WTC11 (cell line): ENCODE measurements around the gene CCDC6. TPM values are rescaled to one million over a fixed set of nuclear protein-coding genes. Genes with fewer than 3 reads are reported as not detected.

ENCODE experiments used
- ATAC-seq: fragments of 200-7000 bp; cut with Tn5 transposase; 2 replicates; pipeline ENCODE4 v1.10.0; 2021; ENCODE audit warnings: mild to moderate bottlenecking, moderate library complexity
- CTCF ChIA-PET: fragments of 300-600 bp; sonication (Branson Sonifier 250); formaldehyde crosslinking; loops from one replicate; lab custom pipeline; 2021; ENCODE audit warnings: antibody characterized with exemption; lab: Charles Lee
- POLR2A ChIA-PET: fragments of 350-600 bp; sonication (Branson Sonifier 250); formaldehyde crosslinking; loops from one replicate; lab custom pipeline; 2021; ENCODE audit warnings: antibody characterized with exemption; lab: Charles Lee
- DNase-seq: peaks from one replicate; pipeline ENCODE4 v3.0.0; 2021; ENCODE audit warnings: low spot score
- H3K27ac Mint-ChIP-seq: 2 replicates; pipeline ENCODE4 v1.8.0; 2021; ENCODE audit warnings: mixed read lengths
- H3K27me3 Mint-ChIP-seq: 2 replicates; pipeline ENCODE4 v1.8.0; 2021; ENCODE audit warnings: low read depth, mild to moderate bottlenecking, moderate library complexity, mixed read lengths
- H3K36me3 Mint-ChIP-seq: 2 replicates; pipeline ENCODE4 v1.8.0; 2021; ENCODE audit warnings: mixed read lengths
- H3K4me1 Mint-ChIP-seq: 2 replicates; pipeline ENCODE4 v1.8.0; 2022; ENCODE audit warnings: mixed read lengths
- H3K4me3 Mint-ChIP-seq: 2 replicates; pipeline ENCODE4 v1.8.0; 2021; ENCODE audit warnings: mild to moderate bottlenecking, moderate library complexity, mixed read lengths
- H3K9me3 Mint-ChIP-seq: 2 replicates; pipeline ENCODE4 v1.8.0; 2021; ENCODE audit warnings: mixed read lengths
- ATF2 ChIP-seq: sonication (generic); formaldehyde crosslinking; IDR thresholded peaks from 2 replicates; pipeline ENCODE4 v1.8.1; 2022; ENCODE audit warnings: low read depth, missing genetic modification reagents, borderline replicate concordance
- ATF6 ChIP-seq: sonication (generic); formaldehyde crosslinking; IDR thresholded peaks from 2 replicates; pipeline ENCODE4 v1.8.1; 2023; ENCODE audit warnings: mild to moderate bottlenecking, missing genetic modification reagents
- ELF4 ChIP-seq: sonication (generic); formaldehyde crosslinking; IDR thresholded peaks from 2 replicates; pipeline ENCODE4 v1.8.1; 2022; ENCODE audit warnings: low read depth, mild to moderate bottlenecking, moderate library complexity, missing genetic modification reagents
- GRHL2 ChIP-seq: fragments of 250-450 bp; sonication (Bioruptor Pico); IDR thresholded peaks from 2 replicates; pipeline ENCODE4 v1.8.0; 2022; ENCODE audit warnings: mild to moderate bottlenecking, moderate library complexity; ENCODE audit not compliant: insufficient replicate concordance, severe bottlenecking
- HMGXB4 ChIP-seq: sonication (generic); formaldehyde crosslinking; IDR thresholded peaks from 2 replicates; pipeline ENCODE4 v1.8.1; 2023; ENCODE audit warnings: mild to moderate bottlenecking, moderate library complexity, missing genetic modification reagents
- IRF2 ChIP-seq: sonication (generic); formaldehyde crosslinking; IDR thresholded peaks from 2 replicates; pipeline ENCODE4 v1.8.0; 2022; ENCODE audit warnings: low read depth, missing genetic modification reagents, borderline replicate concordance
- JAZF1 ChIP-seq: fragments of 250-450 bp; sonication (Bioruptor Pico); IDR thresholded peaks from 2 replicates; pipeline ENCODE4 v1.9.0; 2021; ENCODE audit warnings: moderate library complexity, mild to moderate bottlenecking, inconsistent platforms
- PRDM15 ChIP-seq: sonication (generic); formaldehyde crosslinking; IDR thresholded peaks from 2 replicates; pipeline ENCODE4 v1.8.0; 2022; ENCODE audit warnings: missing genetic modification reagents
- PREB ChIP-seq: sonication (generic); formaldehyde crosslinking; IDR thresholded peaks from 2 replicates; pipeline ENCODE4 v1.8.1; 2022; ENCODE audit warnings: mild to moderate bottlenecking, missing genetic modification reagents, moderate library complexity, borderline replicate concordance
- STAT6 ChIP-seq: sonication (generic); formaldehyde crosslinking; conservative IDR thresholded peaks from 2 replicates; pipeline ENCODE4 v1.8.1; 2023; ENCODE audit warnings: mild to moderate bottlenecking, low read depth, missing genetic modification reagents, moderate library complexity
- ZNF317 ChIP-seq: sonication (generic); formaldehyde crosslinking; IDR thresholded peaks from 2 replicates; pipeline ENCODE4 v1.8.1; 2023; ENCODE audit warnings: low read depth, mild to moderate bottlenecking, moderate library complexity, missing genetic modification reagents, borderline replicate concordance
- ZNF532 ChIP-seq: fragments of 250-450 bp; sonication (Bioruptor Pico); IDR thresholded peaks from 2 replicates; pipeline ENCODE4 v1.9.0; 2021; ENCODE audit warnings: mild to moderate bottlenecking, borderline replicate concordance
- ZNF671 ChIP-seq: fragments of 250-450 bp; sonication (Bioruptor Pico); IDR thresholded peaks from 2 replicates; pipeline ENCODE4 v1.8.0; 2021; ENCODE audit warnings: mild to moderate bottlenecking
- ZSCAN18 ChIP-seq: fragments of 250-450 bp; sonication (Bioruptor Pico); IDR thresholded peaks from 2 replicates; pipeline ENCODE4 v2.1.2; 2022; ENCODE audit warnings: mild to moderate bottlenecking, moderate library complexity
- total RNA-seq: library from RNA; stranded (reverse); gene quantifications from 3 replicates; pipeline ENCODE4 v1.2.3, GENCODE V29; 2021

The CCDC6 gene
- total RNA-seq, 1 experiment from 2014 or later, result 55.2 TPM

- TF ChIP-seq ZSCAN18 (CRISPR knock-in tag) (no peak), HMGXB4 (CRISPR knock-in tag) (no peak), ELF4 (CRISPR knock-in tag) (no peak)
These were observed 36.8 kb downstream of the CCDC6 start (continued) for GRCh38 chr10:59869594-59869940.

- Mint-ChIP-seq H3K36me3 (no peaks in the 10 kb centered on the region), H3K27me3 (no peaks in the 10 kb centered on the region; the same call in 1 of the 2 replicates), H3K9me3 (no peaks in the 10 kb centered on the region), H3K4me3 (no peak overlapping the region), H3K4me1 (peaks cover 75% of the 10 kb centered on the region), H3K27ac (peak overlapping the region; percentile 30)
- DNase-seq (no peak), ATAC-seq (no peak)
- POLR2A ChIA-PET, result no interaction called here
- CTCF ChIA-PET, result no interaction called here
- no peak for TF ChIP-seq ATF2 (CRISPR knock-in tag)
- TF ChIP-seq ELF4 (CRISPR knock-in tag), result no peak
- no peak for TF ChIP-seq IRF2 (CRISPR knock-in tag)
- no peak for TF ChIP-seq ATF6 (CRISPR knock-in tag)
- no peak for TF ChIP-seq JAZF1 (CRISPR knock-in tag)
- no peak for TF ChIP-seq PREB (CRISPR knock-in tag)
- TF ChIP-seq ZNF532 (CRISPR knock-in tag), result no peak
- TF ChIP-seq PRDM15 (CRISPR knock-in tag), result no peak
- TF ChIP-seq ZNF317 (CRISPR knock-in tag), result no peak
- TF ChIP-seq ZNF671 (CRISPR knock-in tag), result no peak
- no peak for TF ChIP-seq STAT6 (CRISPR knock-in tag)
- TF ChIP-seq GRHL2 (CRISPR knock-in tag), result no peak
These were observed 37.4 kb downstream of the CCDC6 start for GRCh38 chr10:59868696-59869593.
